Thoracic aorta (tissue), 2 donors: ENCODE results near the gene CENPVL1. TPM values are rescaled to one million over a fixed set of nuclear protein-coding genes. Genes with fewer than 3 reads are reported as not detected.
"Not testable (repeated sequence)": the region's sequence is repeated elsewhere in the genome, so short reads cannot be mapped to it uniquely, and the experiment has no call there.

Experiments
- ATAC-seq: fragments of 150-250 bp; one replicate; pipeline ENCODE4 v1.8.0; 2017; ENCODE audit warnings: low read depth; ENCODE audit not compliant: insufficient number of reproducible peaks, low FRiP score
- DNase-seq: peaks from one replicate; pipeline ENCODE4 v3.0.0-alpha.2; 2020; ENCODE audit warnings: low spot score
- H3K27ac ChIP-seq, 2 donors: fragments of 200-600 bp; sonication (generic); 1 replicate in 1 of 2; 2 replicates in 1 of 2; pipeline ENCODE4 v1.5.1; 2016; ENCODE audit warnings: mild to moderate bottlenecking in 2 of 2, moderate library complexity in 2 of 2
- H3K27me3 ChIP-seq: fragments of 200-600 bp; sonication (generic); replicated peaks from 2 replicates; pipeline ENCODE4 v1.6.0; 2016; ENCODE audit warnings: mild to moderate bottlenecking; ENCODE audit not compliant: insufficient read depth
- H3K36me3 ChIP-seq: fragments of 200-600 bp; sonication (generic); one replicate; pipeline ENCODE4 v1.5.1; 2016
- H3K4me1 ChIP-seq, 2 donors: fragments of 200-600 bp; sonication (generic); 1 replicate in 1 of 2; 2 replicates in 1 of 2; pipeline versions ENCODE4 v1.5.1 to v1.6.0; 2016; ENCODE audit warnings: low read depth in 2 of 2, mild to moderate bottlenecking in 1 of 2; ENCODE audit not compliant: control insufficient read depth in 1 of 2
- H3K4me3 ChIP-seq: fragments of 200-600 bp; sonication (generic); 2 replicates; pipeline ENCODE4 v1.5.1; 2016; ENCODE audit warnings: mild to moderate bottlenecking
- H3K9me3 ChIP-seq: fragments of 200-600 bp; sonication (generic); 2 replicates; pipeline ENCODE4 v1.5.1; 2016
- CTCF ChIP-seq: fragments of 200-600 bp; sonication (generic); IDR thresholded peaks from one replicate; pipeline ENCODE4 v1.5.1; 2019; ENCODE audit warnings: antibody characterized with exemption
- total RNA-seq, 2 donors: library from RNA; depleted of rRNA; stranded (reverse); fragments of >200 nt; gene quantifications; one replicate each; pipeline versions ENCODE4 v1.1.0 to v1.2.3, GENCODE V29; 2016

The CENPVL1 gene
- total RNA-seq, 2 donors from 2014 or later = not detected

- no peaks in the 10 kb centered on the region for H3K9me3 ChIP-seq
- no peaks in the 10 kb centered on the region for H3K4me1 ChIP-seq
- H3K27me3 ChIP-seq = no peaks in the 10 kb centered on the region
- no peak overlapping the region for H3K27ac ChIP-seq
- no peak for TF ChIP-seq CTCF
- ATAC-seq = no peak
- no peak for DNase-seq
- H3K4me3 ChIP-seq = no peak overlapping the region
- H3K36me3 ChIP-seq = no peaks in the 10 kb centered on the region
These were observed 12.9 kb upstream of the CENPVL1 start for GRCh38 chrX:51697397-51697796.

- H3K27me3 ChIP-seq, DNase-seq, H3K4me1 ChIP-seq, H3K9me3 ChIP-seq, H3K36me3 ChIP-seq, ATAC-seq, H3K27ac ChIP-seq, H3K4me3 ChIP-seq: not testable (repeated sequence)
These were observed 2.8 kb downstream of the CENPVL1 start for GRCh38 chrX:51712943-51713647.

GRCh38 chrX:51728202-51728601 is 17.9 kb downstream of the CENPVL1 start:
- TF ChIP-seq CTCF = no peak
- no peaks in the 10 kb centered on the region for H3K9me3 ChIP-seq
- no peak overlapping the region for H3K4me3 ChIP-seq
- no peaks in the 10 kb centered on the region for H3K36me3 ChIP-seq
- DNase-seq (no peak), ATAC-seq (no peak)
- no peaks in the 10 kb centered on the region for H3K4me1 ChIP-seq
- no peak overlapping the region for H3K27ac ChIP-seq
- H3K27me3 ChIP-seq = no peaks in the 10 kb centered on the region

- no peak for TF ChIP-seq CTCF
- H3K27me3 ChIP-seq = no peaks in the 10 kb centered on the region
- H3K9me3 ChIP-seq = no peaks in the 10 kb centered on the region
- H3K27ac ChIP-seq = no peak overlapping the region
- ATAC-seq (no peak), DNase-seq (no peak)
- H3K4me3 ChIP-seq = no peak overlapping the region
- H3K36me3 ChIP-seq = no peaks in the 10 kb centered on the region
- H3K4me1 ChIP-seq = no peaks in the 10 kb centered on the region
These were observed 26.8 kb downstream of the CENPVL1 start for GRCh38 chrX:51737091-51737490.

GRCh38 chrX:51742586-51742985 is 32.3 kb downstream of the CENPVL1 start:
- Histone ChIP-seq H3K27ac (no peak overlapping the region), H3K36me3 (peaks cover 2% of the 10 kb centered on the region), H3K9me3 (no peaks in the 10 kb centered on the region), H3K4me1 (peaks cover 0 to 7% of the 10 kb centered on the region in 2 donors), H3K27me3 (no peaks in the 10 kb centered on the region), H3K4me3 (peak overlapping the region; percentile 81)
- no peak for DNase-seq
- no peak for TF ChIP-seq CTCF
- ATAC-seq = no peak
